ENCODE data around the gene FMO5. TPM values are rescaled to one million over a fixed set of nuclear protein-coding genes. Genes with fewer than 3 reads are reported as not detected.

FMO5 gene
- total and polyA plus RNA-seq, 2 of the 13 experiments (the other 11 are each of a cell fraction or from before 2014, with no cell fraction given): 48.2 to 149 TPM

DNA sequence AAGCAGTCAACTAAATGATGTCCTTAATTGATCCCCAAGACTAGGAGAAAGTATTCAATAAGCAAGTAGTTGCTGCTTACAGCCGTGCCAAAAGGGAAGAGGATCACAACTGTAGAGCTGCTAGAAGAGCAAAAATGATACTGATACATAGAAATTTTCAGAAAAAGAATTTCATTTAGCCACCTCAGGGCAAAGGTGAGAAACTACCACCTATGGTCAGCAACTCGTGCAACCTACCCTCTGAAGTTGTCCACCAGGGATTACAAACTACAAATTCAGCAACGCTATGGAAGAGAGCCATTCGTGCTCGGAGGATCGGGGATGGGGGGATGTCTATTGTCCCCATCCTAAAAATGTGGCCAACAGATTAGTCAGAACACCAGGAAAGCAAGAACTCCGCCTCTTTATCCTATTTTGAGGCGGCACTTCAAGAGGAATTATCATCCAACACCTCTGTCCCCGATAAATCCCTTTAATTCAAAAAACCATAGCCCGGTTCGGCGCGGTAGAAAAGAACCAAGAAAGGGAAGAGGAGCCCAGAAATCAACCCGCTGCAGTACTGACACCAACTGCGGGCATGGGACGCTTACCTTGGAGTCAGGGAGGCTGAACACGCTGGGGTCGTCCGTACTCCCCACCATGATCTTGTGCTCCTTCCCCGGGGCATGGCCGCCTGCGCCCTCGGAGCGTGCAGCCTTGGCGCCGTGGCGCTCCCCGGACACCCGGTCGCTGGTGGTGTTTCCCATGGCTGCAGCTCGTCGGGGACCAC is 53.6 kb downstream of the FMO5 start (continued):
- TF ChIP-seq RBM22 (optimal IDR thresholded peaks at IDR 0.05; ENCODE audit: low read length) (no peak), RORA (CRISPR knock-in tag; IDR thresholded peaks at IDR 0.05) (no peak), ZNF670 (CRISPR knock-in tag; IDR thresholded peaks at IDR 0.05; ENCODE audit: borderline replicate concordance) (no peak), ZSCAN20 (CRISPR knock-in tag; IDR thresholded peaks at IDR 0.05; ENCODE audit: borderline replicate concordance) (peak; percentile 81; the same call in 1 of the 2 replicates), MAFK (conservative IDR thresholded peaks at IDR 0.05 in 1 of 2, IDR thresholded peaks at IDR 0.05 in 1 of 2; ENCODE audit: low read length in 2 of 2) (no peak), SNAI1 (CRISPR knock-in tag; IDR thresholded peaks at IDR 0.05; ENCODE audit: borderline replicate concordance) (no peak), ARID2 (CRISPR knock-in tag; IDR thresholded peaks at IDR 0.05; ENCODE audit: borderline replicate concordance) (0 out of 2 replicates have a peak, but pooled peaks have one; percentile 33), ZFAT (CRISPR knock-in tag; conservative IDR thresholded peaks at IDR 0.05) (0 out of 2 replicates have a peak, but pooled peaks have one; percentile 25), SMAD3 (CRISPR knock-in tag; IDR thresholded peaks at IDR 0.05) (no peak), ZNF557 (CRISPR knock-in tag; IDR thresholded peaks at IDR 0.05) (0 out of 2 replicates have a peak, but pooled peaks have one; percentile 27), NR1H2 (CRISPR knock-in tag; IDR thresholded peaks at IDR 0.05; ENCODE audit: borderline replicate concordance, low read depth) (no peak), SRF (IDR thresholded peaks at IDR 0.05; ENCODE audit: low read depth, low read length) (no peak), TAF15 (IDR thresholded peaks at IDR 0.05; ENCODE audit: low read depth, low read length, poor library complexity, severe bottlenecking) (no peak), DNMT1 (CRISPR knock-in tag; IDR thresholded peaks at IDR 0.05) (no peak), PAX8 (CRISPR knock-in tag; IDR thresholded peaks at IDR 0.05; ENCODE audit: borderline replicate concordance) (no peak), BRCA1 (CRISPR knock-in tag; IDR thresholded peaks at IDR 0.05) (peak; percentile 79), ZNF678 (CRISPR knock-in tag; IDR thresholded peaks at IDR 0.05) (0 out of 2 replicates have a peak, but pooled peaks have one; percentile 48)
- TF ChIP-seq, protein P1, sequence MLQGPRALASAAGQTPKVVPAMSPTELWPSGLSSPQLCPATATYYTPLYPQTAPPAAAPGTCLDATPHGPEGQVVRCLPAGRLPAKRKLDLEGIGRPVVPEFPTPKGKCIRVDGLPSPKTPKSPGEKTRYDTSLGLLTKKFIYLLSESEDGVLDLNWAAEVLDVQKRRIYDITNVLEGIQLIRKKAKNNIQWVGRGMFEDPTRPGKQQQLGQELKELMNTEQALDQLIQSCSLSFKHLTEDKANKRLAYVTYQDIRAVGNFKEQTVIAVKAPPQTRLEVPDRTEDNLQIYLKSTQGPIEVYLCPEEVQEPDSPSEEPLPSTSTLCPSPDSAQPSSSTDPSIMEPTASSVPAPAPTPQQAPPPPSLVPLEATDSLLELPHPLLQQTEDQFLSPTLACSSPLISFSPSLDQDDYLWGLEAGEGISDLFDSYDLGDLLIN (CRISPR knock-in tag; IDR thresholded peaks at IDR 0.05; ENCODE audit: borderline replicate concordance): peak; percentile 23; the same call in 1 of the 2 replicates
- TF ChIP-seq, protein P2, sequence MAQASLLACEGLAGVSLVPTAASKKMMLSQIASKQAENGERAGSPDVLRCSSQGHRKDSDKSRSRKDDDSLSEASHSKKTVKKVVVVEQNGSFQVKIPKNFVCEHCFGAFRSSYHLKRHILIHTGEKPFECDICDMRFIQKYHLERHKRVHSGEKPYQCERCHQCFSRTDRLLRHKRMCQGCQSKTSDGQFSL (CRISPR knock-in tag; IDR thresholded peaks at IDR 0.05): 0 out of 2 replicates have a peak, but pooled peaks have one; percentile 4
- TF ChIP-seq, protein P3, sequence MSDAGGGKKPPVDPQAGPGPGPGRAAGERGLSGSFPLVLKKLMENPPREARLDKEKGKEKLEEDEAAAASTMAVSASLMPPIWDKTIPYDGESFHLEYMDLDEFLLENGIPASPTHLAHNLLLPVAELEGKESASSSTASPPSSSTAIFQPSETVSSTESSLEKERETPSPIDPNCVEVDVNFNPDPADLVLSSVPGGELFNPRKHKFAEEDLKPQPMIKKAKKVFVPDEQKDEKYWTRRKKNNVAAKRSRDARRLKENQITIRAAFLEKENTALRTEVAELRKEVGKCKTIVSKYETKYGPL (CRISPR knock-in tag; IDR thresholded peaks at IDR 0.05): no peak
- TF ChIP-seq, protein P4, sequence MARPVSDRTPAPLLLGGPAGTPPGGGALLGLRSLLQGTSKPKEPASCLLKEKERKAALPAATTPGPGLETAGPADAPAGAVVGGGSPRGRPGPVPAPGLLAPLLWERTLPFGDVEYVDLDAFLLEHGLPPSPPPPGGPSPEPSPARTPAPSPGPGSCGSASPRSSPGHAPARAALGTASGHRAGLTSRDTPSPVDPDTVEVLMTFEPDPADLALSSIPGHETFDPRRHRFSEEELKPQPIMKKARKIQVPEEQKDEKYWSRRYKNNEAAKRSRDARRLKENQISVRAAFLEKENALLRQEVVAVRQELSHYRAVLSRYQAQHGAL (CRISPR knock-in tag; IDR thresholded peaks at IDR 0.05; ENCODE audit: not compliant biosample characterization): peak; percentile 78
- TF ChIP-seq, protein P5, sequence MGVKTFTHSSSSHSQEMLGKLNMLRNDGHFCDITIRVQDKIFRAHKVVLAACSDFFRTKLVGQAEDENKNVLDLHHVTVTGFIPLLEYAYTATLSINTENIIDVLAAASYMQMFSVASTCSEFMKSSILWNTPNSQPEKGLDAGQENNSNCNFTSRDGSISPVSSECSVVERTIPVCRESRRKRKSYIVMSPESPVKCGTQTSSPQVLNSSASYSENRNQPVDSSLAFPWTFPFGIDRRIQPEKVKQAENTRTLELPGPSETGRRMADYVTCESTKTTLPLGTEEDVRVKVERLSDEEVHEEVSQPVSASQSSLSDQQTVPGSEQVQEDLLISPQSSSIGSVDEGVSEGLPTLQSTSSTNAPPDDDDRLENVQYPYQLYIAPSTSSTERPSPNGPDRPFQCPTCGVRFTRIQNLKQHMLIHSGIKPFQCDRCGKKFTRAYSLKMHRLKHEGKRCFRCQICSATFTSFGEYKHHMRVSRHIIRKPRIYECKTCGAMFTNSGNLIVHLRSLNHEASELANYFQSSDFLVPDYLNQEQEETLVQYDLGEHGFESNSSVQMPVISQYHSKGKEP (CRISPR knock-in tag; IDR thresholded peaks at IDR 0.05): no peak

Data from HepG2 (cell line).